ENCODE results near the gene GSDME.

The GSDME gene

DNA sequence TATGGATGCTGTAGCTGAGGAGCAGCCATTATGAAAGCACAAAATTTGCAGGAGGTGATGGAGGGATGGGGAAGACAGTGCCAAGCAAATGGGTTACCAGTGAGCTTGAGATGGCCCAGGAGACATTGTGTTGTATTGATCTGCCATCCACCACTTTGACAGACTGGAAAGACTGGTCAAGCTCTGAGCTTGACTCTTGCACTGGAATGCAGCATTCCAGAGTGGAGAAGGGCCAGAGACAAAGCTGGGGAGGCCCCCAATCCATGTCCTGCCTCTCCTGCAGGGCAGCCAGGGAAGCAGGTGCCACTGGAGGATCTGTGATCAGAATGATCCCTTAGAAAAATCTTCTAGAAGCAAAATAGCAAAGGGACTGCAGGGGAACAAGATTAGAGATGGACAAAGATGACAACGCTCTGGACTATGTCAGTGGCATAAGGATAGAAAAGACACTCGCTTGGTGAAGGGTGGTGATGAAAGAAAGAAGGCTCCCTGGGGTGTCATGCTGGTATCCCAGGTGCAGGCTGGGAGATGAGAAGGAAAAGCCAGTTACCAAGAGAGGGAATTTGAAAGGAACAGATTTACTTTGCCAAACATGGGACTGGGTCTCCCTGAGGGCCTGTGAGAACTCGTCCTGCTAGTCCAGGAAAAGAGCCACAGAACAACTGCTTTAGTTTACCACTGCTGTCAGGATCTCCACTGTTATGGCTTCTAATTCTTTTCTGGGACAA lies 5.0 kb downstream of the GSDME start:
- TF ChIP-seq, protein P1, sequence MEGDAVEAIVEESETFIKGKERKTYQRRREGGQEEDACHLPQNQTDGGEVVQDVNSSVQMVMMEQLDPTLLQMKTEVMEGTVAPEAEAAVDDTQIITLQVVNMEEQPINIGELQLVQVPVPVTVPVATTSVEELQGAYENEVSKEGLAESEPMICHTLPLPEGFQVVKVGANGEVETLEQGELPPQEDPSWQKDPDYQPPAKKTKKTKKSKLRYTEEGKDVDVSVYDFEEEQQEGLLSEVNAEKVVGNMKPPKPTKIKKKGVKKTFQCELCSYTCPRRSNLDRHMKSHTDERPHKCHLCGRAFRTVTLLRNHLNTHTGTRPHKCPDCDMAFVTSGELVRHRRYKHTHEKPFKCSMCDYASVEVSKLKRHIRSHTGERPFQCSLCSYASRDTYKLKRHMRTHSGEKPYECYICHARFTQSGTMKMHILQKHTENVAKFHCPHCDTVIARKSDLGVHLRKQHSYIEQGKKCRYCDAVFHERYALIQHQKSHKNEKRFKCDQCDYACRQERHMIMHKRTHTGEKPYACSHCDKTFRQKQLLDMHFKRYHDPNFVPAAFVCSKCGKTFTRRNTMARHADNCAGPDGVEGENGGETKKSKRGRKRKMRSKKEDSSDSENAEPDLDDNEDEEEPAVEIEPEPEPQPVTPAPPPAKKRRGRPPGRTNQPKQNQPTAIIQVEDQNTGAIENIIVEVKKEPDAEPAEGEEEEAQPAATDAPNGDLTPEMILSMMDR (IDR thresholded peaks at IDR 0.05; ENCODE audit: insufficient read depth, missing control alignments), result no peak
- FAIRE-seq (no peak), DNase-seq (ENCODE audit: insufficient read length, low spot score) (no peak)

DNA sequence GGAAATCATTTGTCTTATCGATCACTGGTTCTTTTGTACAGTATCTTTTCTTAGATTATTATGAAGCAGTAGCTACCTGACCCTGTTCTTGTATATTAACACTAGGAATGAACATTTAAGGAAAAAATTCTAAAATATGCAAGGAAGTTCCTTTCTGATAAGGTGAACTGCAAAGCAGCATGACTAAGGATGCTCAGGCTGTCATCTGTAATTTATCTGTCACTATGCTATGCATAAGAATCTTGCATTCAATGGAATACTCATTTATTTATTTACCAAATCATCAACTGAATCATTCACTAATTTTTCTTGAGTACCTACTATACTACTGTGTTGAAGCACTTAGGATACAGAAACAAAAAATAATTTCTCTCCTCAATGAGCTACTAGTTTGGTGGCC lies 5.8 kb downstream of the GSDME start:
- no peak for FAIRE-seq
- no peak for DNase-seq (ENCODE audit: insufficient read length, low spot score)
- TF ChIP-seq, protein P1 (IDR thresholded peaks at IDR 0.05; ENCODE audit: insufficient read depth, missing control alignments), result no peak

DNA sequence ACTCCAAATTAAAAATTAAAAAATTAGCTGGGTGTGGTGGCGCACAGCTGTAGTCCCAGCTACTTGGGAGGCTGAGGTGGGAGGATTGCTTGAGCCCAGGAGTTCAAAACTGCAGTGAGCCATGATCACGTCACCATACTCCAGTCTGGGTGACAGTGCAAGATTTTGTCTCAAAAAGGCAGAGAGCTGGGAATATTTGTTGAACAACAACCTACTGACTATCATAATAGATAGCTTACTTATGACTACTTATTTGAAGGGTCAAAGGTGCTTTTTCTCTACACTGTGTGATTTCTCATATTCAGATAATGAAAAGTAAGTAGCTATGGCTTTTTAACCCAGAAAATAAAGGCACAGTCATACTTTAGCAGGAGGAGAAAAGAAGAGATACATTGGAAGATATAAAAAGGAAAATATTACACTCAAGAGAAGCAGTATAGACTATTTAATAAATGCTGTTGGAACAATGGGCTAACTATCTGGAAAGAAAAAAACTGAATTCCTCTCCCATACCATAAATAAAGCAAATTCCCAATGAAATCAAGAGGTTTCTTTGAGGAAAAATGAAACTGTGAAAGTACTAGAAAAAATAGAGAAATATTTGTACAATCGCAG lies 6.7 kb downstream of the GSDME start:
- DNase-seq (ENCODE audit: insufficient read length, low spot score), result no peak
- TF ChIP-seq, protein P1 (IDR thresholded peaks at IDR 0.05; ENCODE audit: insufficient read depth, missing control alignments), result no peak
- no peak for FAIRE-seq

DNA sequence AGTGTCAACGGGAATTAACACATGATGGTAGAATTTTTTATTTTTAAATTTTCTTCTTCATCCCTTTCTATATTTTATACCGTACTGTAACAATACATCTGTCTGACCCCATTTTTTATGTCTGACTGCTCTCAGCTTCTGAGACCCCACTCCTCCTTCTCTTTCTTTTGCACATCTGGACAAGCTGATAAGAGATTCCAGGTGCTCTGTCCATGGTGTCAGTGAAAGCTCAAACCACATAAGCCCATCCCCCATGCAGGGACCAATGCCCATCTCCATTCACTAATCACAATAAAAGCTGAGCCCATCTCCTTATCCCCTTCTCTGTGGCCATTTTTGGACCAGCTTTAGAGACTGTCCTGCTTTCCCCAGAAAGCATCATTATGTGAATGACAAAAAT lies 8.7 kb downstream of the GSDME start:
- no peak for FAIRE-seq
- TF ChIP-seq, protein P1 (IDR thresholded peaks at IDR 0.05; ENCODE audit: insufficient read depth, missing control alignments), result no peak
- DNase-seq (ENCODE audit: insufficient read length, low spot score), result no peak

DNA sequence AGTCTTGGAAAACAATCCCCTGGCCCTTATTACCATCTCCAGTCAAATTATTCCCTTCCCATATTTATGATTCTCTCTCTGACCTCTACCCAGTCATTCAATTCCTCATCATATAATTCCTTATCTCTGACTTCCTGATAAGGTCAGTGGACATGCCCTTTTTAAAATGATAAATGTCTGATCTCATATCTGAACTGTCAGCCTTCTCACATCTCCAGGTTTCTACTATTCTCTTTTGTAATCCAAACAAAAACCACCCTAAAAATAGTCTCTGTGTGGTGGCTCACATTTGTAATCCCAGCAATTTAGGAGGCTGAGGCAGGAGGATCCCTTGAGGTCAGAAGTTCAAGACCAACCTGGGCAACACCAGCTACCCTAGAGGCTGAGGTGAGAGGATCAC lies 11.9 kb downstream of the GSDME start:
- TF ChIP-seq, protein P1 (IDR thresholded peaks at IDR 0.05; ENCODE audit: insufficient read depth, missing control alignments), result no peak
- DNase-seq (ENCODE audit: insufficient read length, low spot score), result no peak
- FAIRE-seq, result no peak

DNA sequence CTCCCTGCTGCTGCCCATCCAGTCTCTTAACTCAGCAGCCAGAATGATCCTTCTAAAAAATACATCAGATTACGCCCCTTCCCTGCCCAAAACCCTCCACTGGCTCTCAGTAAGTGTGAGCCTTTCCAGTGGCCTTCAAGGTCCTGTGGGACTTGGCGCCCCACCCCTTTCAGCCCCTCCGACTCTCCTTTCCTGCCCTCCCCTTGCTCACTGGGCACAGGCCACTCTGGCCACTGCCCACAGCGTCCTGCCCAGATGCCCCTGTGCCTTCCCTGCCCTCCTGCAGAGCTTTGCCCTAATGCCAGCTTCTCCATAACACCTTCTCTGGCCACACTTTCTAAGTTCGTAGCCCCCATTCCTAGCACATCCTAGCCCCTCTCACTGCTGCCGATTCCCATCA lies 13.8 kb downstream of the GSDME start:
- FAIRE-seq (no peak), DNase-seq (ENCODE audit: insufficient read length, low spot score) (no peak)
- TF ChIP-seq, protein P1 (IDR thresholded peaks at IDR 0.05; ENCODE audit: insufficient read depth, missing control alignments), result no peak

DNA sequence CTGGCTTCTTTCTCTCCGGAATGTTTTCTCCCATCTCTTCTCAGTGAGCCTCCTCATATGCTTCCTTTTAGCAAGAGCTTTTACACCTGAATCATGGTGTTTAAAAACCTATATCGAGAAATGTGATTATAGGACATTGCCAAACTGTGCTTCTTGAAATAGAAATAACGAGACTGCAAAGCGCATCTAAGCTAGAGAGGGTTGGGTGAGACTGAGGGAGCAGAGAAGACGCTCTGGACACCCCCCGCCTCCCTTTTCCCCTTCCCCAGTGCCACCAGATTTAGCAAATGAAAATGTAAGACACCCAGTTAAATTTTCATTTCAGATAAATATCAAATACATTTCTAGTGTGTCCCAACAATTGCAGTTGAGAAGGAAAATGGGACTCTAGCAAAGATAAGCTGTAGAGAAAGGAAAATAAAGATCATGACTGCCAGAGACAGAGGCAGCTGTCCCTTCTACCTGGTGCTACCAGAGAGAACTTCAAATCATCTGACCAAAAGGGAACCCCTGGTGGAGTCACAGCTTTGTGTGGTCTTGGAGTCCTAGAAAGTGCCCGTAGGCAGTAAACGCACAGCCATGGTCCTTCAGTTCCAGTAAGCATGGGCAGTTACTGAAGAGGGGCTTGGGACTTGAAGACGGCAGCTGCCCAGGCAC lies 14.6 kb downstream of the GSDME start:
- no peak for DNase-seq (ENCODE audit: insufficient read length, low spot score)
- TF ChIP-seq, protein P1 (IDR thresholded peaks at IDR 0.05; ENCODE audit: insufficient read depth, missing control alignments), result no peak
- FAIRE-seq, result no peak

All from D721Med (cell line).